Lung microvascular endothelial cell (primary cell): ENCODE results near the gene TMPRSS15. TPM values are rescaled to one million over a fixed set of nuclear protein-coding genes. Genes with fewer than 3 reads are reported as not detected.
"Not testable (repeated sequence)": the region's sequence is repeated elsewhere in the genome, so short reads cannot be mapped to it uniquely, and the experiment has no call there.

Experiments
- DNase-seq, 2 donors: peaks; one replicate each; pipeline versions ENCODE4 v3.0.0 to v3.0.0-alpha.2; 2010; ENCODE audit warnings: low read depth in 2 of 2
- total RNA-seq: library from RNA; depleted of rRNA; stranded (reverse); fragments of >200 nt; gene quantifications from 2 replicates; pipeline ENCODE4 v1.2.1, GENCODE V29; 2014

The TMPRSS15 gene
- not detected in 2 replicates for total RNA-seq

DNA sequence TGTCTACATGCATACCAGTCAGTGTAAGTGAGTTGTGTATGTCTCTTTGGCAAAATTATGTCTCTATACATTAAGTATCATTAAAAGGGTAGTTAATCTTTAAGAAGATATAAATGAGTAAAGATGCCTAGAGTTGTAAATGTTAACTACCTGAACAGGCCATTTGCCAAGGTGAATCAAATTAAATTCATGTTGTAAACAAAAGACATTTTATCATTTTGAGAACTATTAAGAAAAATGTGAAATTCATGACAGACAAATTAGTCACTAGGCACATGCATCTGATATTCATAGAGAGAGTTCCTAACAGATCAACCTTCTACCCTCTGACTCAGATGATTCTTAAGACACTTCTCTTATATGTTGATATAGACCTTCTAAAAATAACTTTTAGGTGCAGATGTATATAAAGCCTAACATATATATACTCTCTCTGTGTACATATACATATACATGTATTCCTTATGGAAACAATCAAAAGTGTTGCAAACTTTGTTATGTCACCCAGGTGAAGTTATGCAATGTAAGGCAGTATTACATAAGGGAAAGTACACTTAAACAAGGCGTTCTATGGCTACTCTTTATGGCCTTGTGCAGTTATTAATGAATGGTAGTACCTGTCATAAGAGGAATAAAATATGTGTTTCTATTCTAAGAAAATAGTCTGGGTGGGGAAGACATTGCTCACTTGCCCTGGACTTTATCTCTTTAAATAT is at the start of gene TMPRSS15:
TSS of gene TMPRSS15 (minus strand) at position 51 of the 716 bp plus-strand sequence. CDS start 163 bp downstream, outside the sequence.
- DNase-seq = no peak

DNA sequence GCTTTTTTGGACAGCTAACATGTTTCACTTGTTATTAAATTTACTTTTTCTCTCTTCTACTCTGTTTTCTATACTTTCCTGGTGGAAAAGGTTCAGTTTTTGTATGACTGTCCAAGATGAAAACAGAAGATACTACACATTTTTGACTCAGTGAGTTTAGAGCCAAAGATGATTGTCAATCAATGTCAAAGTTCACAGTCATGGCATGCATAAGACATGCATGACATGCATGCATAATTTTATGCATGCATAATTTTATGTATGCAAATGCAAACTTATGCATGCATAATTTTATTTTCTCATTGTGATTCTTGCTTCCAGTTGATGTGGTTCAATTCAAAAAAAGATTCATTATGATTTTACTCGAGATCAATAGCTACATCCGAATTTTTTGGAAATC is 48.1 kb upstream of the TMPRSS15 start:
- no peak for DNase-seq

DNA sequence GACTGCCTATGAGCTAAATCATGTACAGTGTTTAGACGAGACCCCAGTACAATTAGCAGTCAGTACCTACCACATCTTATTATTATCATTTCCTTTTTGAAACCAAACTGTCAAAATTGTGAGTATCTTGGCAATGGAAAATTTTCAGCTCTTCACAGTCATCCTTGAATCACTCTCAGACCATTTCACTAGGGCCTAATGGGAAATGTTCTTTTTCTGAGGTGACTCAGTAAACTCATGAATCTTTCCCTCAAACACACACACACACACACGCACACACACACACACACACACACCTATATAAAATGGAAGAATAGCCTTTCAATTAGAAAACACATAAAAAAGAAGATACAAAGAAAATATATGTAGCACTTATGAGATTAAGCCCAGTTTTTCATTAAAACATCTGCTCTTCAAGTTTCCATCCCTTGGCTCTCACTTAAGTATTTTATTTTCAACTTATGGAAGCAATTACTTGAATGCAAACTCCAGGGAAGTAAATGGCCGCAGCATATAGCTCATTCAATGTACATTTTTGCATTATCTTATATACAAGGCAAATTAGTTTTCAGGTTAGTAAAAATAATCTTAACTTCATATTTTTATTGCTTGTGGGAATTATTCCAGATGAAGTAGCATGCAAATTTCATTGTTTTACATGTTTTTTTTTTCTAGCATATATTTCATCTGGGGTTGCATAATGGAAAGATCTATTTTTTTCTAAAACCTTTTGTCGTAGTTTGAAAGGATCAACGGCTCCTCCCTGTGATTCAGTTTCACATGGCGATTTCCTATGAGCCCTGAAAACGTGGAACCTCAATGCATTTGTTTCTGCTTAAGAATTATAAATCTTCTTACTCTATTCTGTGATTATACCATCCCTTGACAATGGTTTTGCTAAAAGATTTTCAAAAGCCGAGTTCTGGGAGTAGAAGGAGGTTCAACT is 46.3 kb upstream of the TMPRSS15 start:
- DNase-seq = no peak

DNA sequence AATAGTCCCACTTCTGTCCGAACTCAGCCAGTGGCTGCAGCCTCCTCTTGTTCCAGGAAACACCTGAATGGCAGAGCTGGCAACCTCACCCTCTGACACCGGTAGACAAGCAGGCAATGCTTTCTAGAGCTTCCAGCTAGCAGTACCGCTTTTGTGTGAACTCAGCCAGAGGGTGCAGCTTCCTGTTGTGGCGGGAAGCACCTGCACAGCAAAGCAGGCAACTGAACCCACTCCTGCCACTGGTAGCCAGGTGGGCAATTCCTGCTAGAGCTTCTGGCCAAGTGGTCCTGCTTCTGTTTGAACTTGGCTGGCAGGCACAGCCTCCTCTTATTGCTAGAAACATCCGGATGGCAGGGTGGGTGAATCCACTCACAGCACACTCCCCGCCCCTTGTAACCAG is 40.1 kb upstream of the TMPRSS15 start:
- no peak for DNase-seq

DNA sequence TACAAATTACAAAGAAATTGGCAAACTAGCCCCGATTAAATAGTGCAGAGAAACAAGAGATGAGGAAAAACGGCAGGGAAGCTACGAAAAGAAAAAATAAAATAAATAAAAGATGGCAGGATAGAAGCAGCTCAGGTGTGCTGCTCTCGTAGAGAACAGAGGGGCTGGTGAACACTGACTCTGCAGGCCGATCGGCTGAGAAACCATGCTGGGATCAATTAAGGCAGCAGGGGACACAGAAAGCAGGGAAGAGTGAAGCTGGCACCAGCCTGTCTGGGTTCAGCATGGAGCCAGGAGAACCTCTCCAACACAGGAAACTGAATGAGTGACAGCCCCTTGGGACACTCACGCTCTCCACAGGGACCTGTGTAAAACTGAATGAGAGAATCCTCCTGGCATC is 39.5 kb upstream of the TMPRSS15 start:
- no peak for DNase-seq

DNA sequence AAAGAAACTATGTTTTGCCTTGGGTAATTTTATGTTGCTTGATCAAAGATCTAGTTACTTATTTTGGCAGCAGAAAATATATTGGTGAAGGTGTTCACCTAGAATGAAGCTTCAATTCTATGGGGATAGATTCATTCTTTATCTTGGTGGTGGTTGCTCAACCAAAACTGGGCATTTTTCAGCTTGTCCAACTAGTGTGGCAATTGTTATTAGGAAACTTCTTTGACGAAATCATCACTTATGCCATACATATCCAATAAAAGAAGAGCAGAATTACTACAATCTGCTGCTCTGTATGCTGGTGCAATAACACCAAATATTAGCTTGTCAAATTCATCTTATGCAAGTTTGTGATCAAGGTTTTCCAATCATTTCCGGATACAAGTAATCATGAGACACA is 26.8 kb upstream of the TMPRSS15 start:
- no peak for DNase-seq

DNA sequence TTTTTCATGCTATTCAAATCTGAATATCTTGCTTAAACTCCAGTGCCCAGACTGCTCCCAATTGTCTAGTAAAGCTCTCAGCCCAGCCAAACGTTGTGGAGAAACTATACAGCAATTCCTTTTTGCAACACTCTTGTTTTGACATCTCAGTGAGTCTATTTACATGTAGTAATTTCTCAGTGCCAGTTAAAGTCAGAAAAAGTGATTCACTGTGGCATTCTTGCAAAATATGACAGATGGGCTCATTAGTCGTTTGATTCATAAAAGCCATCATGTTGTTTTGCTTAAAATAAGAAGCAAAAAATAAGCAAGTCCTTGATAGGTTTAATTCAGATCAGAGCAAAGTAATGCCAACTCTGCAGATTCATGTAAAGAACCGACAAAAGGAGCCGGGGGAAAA is 20.7 kb upstream of the TMPRSS15 start:
- no peak for DNase-seq

DNA sequence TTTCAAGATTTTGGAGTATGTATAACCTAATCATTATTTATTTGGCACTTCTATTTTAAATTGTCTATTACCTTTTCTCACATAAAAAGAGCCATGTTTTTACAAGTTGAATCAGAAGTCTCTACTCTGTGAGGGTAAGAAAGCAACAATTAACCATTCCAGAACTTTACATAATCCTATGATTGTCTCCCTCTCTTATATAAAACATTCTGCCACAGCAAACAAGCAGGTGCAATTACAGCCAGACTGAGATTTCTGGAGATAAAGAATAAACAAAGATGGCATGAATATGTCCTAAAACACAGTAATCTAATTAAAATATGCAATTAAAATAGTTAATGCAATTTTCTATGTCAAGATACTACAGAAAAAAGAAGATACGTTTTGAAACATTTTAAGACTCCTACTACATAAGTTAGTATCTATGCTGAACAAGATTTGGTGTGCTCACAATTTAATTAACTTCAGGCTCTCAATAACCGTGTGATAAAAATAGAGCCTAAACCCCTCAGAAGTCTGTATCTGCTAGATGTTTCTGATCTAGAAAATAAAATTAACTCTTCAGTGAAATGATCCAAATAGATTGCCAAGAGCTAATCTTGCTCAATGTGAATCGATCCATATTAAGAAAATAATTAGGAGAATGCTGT is 13.7 kb upstream of the TMPRSS15 start:
- no peak for DNase-seq

DNA sequence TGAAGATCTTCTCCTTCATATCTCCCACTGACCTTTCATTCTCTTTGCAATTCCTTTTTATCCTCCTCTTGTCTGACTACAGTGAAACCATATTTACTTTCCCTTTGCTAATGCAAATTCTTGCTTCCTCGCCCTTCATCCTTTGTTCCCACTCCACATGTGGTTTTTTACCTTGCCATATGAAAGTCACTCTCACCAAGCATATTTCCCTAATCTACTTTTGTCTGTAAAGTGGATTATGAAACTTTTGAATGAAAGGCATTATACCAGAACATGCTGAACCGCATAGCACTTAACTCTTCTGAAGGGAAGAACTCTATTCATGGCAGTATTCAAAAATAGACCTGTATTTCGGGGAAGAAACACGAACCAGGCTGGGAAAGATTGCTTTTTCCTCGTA is 8.0 kb upstream of the TMPRSS15 start:
- DNase-seq = no peak

DNA sequence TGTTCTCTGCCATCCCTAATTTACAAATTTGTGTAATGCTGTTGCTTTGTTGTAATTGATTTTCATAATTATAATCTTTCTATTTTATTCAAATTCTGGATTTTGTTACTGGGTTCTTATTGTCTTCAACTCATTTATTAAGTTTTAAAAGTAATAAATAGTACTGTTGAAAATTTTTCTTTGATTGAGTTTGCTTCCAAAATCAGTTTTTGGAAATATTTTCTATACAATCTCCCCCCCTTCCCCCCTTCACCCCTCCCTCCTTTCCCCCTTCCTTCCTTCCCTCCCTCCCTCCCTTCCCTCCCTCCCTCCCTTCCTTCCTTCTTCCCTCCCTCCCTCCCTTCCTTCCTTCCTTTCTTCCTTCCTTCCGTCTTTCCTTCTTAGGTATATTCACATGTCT is 6.0 kb upstream of the TMPRSS15 start:
- no peak for DNase-seq

DNA sequence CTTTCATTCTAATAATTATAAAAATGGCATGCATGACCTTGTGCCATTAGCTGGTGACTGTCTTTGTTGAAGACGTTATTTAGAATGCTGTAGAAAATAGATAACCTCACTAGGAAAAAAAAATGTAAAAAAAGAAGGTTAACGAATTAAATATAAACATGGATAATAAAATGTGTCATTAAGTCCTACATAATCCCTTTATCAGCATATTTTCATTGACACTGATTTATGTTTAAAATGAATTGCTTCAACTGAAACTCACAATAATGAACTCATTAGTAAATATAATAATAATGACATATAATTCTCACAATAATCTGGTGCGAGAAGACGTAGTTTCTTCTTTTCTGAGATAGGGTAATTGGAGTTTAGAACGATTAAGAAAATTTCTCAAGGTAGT is 4.7 kb downstream of the TMPRSS15 start:
- DNase-seq = no peak

DNA sequence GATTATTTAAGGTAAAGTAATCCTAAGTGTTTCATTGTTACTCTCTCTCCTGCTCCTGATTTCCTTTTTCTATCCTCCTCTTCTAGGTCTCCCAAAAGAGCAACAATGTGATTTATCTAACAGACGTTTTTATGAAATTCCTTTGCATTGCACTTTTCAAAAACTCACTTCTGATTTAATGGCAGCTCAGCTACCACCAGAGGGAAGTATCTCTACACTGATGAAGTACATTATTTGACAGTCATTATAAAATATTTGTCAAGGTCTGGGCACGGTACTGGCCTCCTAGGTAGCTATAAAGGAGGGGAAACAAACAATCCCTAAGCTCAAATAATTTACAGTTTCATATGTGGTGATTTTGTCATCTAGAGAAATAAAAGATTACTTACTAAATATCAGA is 15.6 kb downstream of the TMPRSS15 start:
- no peak for DNase-seq

DNA sequence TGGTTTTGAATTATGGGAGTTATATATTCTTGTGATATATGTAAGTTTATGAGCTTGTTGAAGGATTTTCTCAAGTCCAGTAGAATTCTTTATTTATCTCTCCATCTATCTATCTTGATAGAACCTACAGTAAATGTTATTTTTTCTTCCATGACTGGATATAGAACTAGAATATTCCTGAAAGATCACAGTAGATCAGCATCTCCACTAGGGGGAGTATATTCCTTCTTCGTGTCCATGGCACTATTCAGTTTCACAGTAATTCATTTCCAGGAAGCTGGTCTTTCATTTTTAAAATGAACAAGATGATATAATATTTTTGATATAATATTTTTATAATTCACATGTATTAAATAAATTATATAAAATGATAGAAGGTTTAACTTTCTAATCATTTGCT is 18.8 kb downstream of the TMPRSS15 start:
- peak in 1 of 2 donors; percentile 16 for DNase-seq

DNA sequence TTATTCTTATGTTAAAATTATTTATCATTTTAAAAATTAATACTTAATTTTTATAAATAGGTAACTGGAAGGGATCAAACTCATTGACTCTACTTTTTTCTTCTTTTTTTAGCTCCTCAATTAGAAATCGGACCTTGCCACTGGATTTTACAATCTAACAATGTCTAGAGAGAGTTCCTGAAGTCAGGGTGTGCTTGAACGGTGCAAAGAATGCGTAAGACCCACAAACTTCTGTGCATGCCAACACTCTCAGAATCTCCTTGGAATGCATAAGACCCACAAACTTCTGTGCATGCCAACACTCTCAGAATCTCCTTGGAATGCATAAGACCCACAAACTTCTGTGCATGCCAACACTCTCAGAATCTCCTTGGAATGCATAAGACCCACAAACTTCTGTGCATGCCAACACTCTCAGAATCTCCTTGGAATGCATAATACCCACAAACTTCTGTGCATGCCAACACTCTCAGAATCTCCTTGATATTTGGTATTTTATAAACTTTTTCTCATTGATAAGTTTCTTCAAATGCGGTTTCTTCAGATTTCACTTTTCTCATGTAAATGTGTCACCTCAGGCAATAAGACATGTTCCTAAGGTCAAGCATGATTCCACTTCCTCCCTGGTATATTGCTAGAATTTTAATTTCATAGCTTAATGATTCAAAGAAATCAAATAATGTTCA is 20.5 kb downstream of the TMPRSS15 start:
- DNase-seq = not testable (repeated sequence)

DNA sequence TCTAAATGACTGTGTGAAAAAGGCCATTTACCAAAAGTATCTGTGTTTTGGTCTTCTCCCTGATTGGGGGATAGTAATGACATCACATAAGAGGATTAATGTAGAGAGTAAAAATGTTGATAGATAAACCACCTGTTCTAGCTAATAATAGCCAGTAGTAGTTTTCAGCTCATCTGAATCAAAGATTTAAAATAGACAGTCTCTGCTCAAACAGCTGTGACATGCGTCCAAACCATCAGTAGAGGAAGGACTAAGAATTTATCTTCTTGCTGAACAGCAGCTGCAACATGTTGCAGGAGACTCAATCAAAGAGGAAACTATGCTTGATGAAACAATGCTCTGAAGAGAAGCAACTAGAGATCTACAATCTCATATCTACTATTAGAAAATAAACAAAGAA is 21.4 kb downstream of the TMPRSS15 start:
- no peak for DNase-seq

DNA sequence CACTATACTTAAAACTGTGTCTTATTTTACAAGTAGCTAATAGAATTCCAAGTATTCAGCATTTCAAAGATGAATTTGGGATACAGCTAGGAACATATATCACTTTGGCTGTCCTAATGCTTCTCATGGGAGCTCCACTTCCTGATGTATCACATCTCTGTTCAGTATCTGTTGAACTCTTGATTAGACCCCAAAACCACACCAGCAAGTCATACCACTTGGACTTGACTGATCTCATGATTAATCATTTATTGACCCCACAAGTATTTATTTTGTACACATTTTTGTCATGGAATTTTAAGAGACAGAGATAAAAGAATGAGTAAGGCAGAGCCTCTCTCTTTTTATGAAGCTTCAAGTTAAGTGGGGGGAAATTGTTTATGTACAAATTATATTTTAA is 30.0 kb downstream of the TMPRSS15 start:
- DNase-seq = no peak

DNA sequence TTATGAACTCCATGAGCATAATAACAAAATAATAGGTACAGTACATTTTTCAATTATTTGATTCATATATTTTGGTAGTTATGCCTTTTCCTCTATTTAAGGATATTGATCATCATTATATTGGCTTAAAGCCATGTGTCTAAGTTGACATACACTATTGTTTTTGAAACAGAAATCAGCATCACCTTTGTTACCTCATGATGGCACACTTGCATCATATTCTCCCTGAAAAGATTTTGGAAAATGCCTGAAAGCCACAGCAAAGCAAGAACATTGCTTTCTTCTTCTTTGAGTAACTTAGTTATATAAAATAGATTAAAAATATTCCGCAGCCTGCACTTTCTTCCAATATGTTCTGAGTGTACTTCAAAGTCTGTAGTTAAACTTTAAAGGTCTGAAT is 33.3 kb downstream of the TMPRSS15 start:
- DNase-seq = no peak

DNA sequence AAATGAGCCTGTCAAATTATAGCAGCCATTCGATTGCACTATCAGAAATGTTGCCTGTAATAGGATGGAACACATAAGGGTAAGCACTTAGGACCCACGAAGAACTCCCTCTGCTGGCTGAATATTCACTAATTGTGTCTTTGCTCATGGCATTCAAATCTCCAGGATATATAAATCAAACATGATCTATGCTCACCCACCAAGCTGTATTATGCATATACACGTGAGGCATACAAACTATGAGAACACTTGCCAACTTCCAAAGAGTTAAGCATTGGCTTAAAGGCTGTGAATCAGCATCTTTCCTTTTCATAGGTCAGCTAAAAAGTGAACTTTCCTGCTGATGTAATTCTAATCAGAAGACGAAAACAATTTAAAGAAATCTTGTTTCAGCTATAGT is 34.5 kb downstream of the TMPRSS15 start:
- peak in 1 of 2 donors; percentile 4 for DNase-seq

DNA sequence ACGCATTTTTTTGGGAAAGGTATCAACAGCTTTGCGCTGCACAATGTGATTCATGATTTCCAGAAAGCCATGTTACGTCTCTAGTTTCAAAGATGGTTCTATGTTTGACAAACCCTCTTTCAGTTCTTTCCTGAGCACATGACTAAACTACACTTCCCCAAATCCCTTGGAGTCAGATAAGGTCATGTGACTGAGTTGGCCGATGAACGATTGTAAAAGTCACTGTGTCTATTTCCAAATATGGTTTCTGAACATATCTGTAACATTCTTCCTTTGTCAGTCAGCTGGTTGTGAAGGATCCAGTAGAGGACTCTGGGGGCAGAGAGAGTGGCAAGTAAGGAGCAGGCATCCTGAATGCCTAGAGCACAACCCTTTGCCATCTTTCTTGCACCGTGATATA is 35.4 kb downstream of the TMPRSS15 start:
- DNase-seq = no peak

DNA sequence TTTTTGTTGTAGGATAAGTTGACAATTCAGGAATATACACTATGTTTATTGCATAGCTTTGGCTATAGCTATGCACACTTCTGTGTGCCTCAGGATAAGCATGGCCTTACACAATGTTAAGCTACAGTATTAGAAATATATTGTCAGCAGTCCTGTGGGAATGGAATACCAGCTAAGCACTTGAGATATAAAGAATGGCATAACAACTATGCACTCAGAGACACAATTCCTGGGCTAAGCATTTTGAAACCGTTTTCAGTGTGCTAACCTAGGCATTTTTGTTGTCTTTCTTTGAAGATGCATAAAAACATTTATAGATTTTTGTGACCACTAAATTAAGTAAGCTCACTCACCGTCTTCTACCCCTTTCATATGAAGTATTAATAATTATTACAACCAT is 46.8 kb downstream of the TMPRSS15 start:
- no peak for DNase-seq

DNA sequence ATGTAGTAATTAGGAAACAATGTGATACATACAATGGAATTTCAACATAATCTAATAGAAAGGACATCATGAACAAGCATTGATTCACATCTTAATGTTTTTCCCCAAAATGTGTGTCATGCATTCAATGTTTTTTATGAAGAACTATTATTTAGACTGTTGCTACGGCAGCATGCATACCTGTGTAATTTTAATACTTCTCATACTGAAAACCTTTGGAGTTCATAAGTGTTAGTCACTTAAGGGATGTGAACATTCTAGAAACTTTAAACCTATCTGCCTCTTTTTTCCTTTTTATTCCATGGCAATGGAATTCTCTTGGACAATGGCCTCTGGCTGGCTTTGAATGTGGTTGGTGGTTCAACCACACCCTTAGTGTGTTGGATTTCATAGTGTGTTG is 48.6 kb downstream of the TMPRSS15 start:
- no peak for DNase-seq

DNA sequence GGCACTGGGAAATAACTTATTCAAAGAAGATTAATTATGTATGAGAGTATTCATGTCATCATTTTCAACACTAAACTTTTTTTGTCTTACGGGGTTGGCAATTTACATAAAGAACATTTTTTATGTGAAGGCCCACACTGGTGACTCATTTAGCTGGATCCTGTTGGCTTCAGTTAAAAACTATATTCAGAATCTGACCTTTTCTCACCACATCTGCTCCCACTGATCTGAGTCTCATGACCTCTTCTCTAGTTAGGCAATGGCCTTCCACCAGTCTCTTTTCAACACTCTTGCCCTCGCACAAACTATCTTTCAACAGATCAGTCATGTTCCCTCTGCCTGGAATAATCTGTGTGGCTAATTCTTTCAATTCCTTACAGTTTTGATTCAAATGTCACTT is 53.4 kb downstream of the TMPRSS15 start:
- no peak for DNase-seq
